Endometrial microvascular endothelial cells (primary cell): ENCODE measurements around the gene FAM20C. TPM values are rescaled to one million over a fixed set of nuclear protein-coding genes. Genes with fewer than 3 reads are reported as not detected.
"Not testable (repeated sequence)": the region's sequence is repeated elsewhere in the genome, so short reads cannot be mapped to it uniquely, and the experiment has no call there.

Experiments used
- in situ Hi-C: cut with HindIII; loops from 2 replicates; pipeline ENCODE4 v1.10.0; 2017; ENCODE audit warnings: low sequenced_read_pairs, low pct_unique_long_range_greater_than_20kb; ENCODE audit errors: inconsistent ontology term
- total RNA-seq: library from RNA; depleted of rRNA; stranded (reverse); fragments of >200 nt; gene quantifications from one replicate; pipeline ENCODE4 v1.2.3, GENCODE V29; 2015; ENCODE audit errors: inconsistent ontology term

The FAM20C gene
- total RNA-seq, 1 donor from 2014 or later = 9.3 TPM

- in situ Hi-C loops = no loop called here
These were observed 69.2 kb downstream of the FAM20C start for GRCh38 chr7:261341-262250.

GRCh38 chr7:262251-262572 lies 69.8 kb downstream of the FAM20C start:
- in situ Hi-C loops = no loop called here

GRCh38 chr7:262631-263311 lies 70.4 kb downstream of the FAM20C start:
- in situ Hi-C loops = not testable (repeated sequence)

- in situ Hi-C loops = not testable (repeated sequence)
These were observed 71.3 kb downstream of the FAM20C start for GRCh38 chr7:263483-264351.

GRCh38 chr7:264541-265191 lies 72.3 kb downstream of the FAM20C start:
- in situ Hi-C loops = no loop called here

- in situ Hi-C loops = no loop called here
These were observed 73.0 kb downstream of the FAM20C start for GRCh38 chr7:265192-265997.

GRCh38 chr7:265998-266850 lies 73.9 kb downstream of the FAM20C start:
- in situ Hi-C loops = no loop called here

- in situ Hi-C loops = no loop called here
These were observed 74.8 kb downstream of the FAM20C start for GRCh38 chr7:266851-267840.

GRCh38 chr7:268991-269390 lies 76.6 kb downstream of the FAM20C start:
- in situ Hi-C loops = no loop called here

GRCh38 chr7:269721-270120 lies 77.3 kb downstream of the FAM20C start:
- in situ Hi-C loops = no loop called here

- in situ Hi-C loops = no loop called here
These were observed 78.1 kb downstream of the FAM20C start for GRCh38 chr7:270351-270983.

- in situ Hi-C loops = no loop called here
These were observed 79.1 kb downstream of the FAM20C start for GRCh38 chr7:271266-272107.

GRCh38 chr7:272108-272615 lies 79.8 kb downstream of the FAM20C start:
- in situ Hi-C loops = no loop called here

- in situ Hi-C loops = no loop called here
These were observed 80.3 kb downstream of the FAM20C start for GRCh38 chr7:272631-273030.

- in situ Hi-C loops = no loop called here
These were observed 81.0 kb downstream of the FAM20C start for GRCh38 chr7:273327-273726.
